Measurements from ENCODE around the gene GPRC5C. TPM values are rescaled to one million over a fixed set of nuclear protein-coding genes. Genes with fewer than 3 reads are reported as not detected.

Gene GPRC5C
- total RNA-seq, 4 donors from 2014 or later, result 73.2 to 194 (median 163) TPM

DNA sequence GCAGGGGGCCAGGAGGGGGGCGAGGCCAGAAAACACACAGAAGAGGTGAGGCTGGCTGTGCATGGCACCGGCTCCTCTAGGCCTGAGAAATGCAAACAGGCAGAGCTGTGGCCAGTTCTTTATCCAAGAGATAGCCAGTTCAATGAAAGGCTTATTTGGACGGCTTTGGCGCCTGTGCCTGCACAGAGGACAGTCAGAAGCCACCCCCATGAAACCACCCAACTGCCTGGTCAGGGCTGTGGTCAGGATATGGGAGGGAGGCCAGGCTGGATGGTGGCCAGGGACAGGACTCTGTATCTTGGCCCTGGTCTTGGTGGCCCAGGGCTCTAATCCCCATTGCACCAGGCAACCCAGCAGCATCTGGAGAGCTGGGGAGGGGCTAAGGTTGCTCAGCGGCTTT lies 24.5 kb upstream of the GPRC5C start:
- Histone ChIP-seq H3K36me3 (no peaks in the 10 kb centered on the region), H3K27me3 (no peaks in the 10 kb centered on the region), H3K4me3 (replicated peaks in 1 of 3) (no peak overlapping the region), H3K9me3 (no peaks in the 10 kb centered on the region), H3K27ac (no peak overlapping the region), H3K4me1 (peaks cover 0 to 7% of the 10 kb centered on the region in 2 donors)
- TF ChIP-seq, protein P1, sequence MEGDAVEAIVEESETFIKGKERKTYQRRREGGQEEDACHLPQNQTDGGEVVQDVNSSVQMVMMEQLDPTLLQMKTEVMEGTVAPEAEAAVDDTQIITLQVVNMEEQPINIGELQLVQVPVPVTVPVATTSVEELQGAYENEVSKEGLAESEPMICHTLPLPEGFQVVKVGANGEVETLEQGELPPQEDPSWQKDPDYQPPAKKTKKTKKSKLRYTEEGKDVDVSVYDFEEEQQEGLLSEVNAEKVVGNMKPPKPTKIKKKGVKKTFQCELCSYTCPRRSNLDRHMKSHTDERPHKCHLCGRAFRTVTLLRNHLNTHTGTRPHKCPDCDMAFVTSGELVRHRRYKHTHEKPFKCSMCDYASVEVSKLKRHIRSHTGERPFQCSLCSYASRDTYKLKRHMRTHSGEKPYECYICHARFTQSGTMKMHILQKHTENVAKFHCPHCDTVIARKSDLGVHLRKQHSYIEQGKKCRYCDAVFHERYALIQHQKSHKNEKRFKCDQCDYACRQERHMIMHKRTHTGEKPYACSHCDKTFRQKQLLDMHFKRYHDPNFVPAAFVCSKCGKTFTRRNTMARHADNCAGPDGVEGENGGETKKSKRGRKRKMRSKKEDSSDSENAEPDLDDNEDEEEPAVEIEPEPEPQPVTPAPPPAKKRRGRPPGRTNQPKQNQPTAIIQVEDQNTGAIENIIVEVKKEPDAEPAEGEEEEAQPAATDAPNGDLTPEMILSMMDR (IDR thresholded peaks at IDR 0.05), result no peak
- TF ChIP-seq POLR2A (IDR thresholded peaks at IDR 0.05), result no peak
- 82 to 89% methylated on average over 5 of the region's 5 CpGs for WGBS, 2 donors
- intact Hi-C loops (cut with DNase I), result no loop called here
- no peak for DNase-seq

DNA sequence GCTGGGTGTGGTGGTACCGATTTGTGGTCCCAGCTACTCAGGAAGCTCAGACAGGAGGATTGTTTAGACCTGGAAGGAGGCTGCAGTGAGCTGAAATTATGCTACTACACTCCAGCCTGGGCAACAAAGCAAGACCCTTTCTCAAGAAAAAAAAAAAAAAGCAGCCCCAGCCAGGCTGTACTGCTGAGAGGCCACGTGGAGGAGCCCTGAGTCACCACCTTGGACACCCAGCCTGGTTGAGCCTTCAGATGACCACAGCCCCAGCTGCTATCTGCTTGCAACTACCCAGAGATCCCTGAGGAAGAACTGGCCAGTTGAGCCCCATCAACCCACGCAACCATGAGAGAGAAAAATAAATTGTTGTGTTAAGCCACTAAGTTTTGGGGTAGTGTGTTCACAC lies 23.6 kb upstream of the GPRC5C start:
- WGBS, 2 donors, result 65 to 70% methylated on average over 3 of the region's 3 CpGs
- TF ChIP-seq, protein P1 (IDR thresholded peaks at IDR 0.05), result no peak
- TF ChIP-seq POLR2A (IDR thresholded peaks at IDR 0.05), result no peak
- Histone ChIP-seq H3K4me3 (replicated peaks in 1 of 3) (no peak overlapping the region), H3K27ac (no peak overlapping the region), H3K4me1 (peaks cover 0 to 12% of the 10 kb centered on the region in 2 donors), H3K36me3 (no peaks in the 10 kb centered on the region), H3K9me3 (no peaks in the 10 kb centered on the region), H3K27me3 (no peaks in the 10 kb centered on the region)
- intact Hi-C loops (cut with DNase I), result no loop called here
- DNase-seq, result peak; percentile 39 to 40

DNA sequence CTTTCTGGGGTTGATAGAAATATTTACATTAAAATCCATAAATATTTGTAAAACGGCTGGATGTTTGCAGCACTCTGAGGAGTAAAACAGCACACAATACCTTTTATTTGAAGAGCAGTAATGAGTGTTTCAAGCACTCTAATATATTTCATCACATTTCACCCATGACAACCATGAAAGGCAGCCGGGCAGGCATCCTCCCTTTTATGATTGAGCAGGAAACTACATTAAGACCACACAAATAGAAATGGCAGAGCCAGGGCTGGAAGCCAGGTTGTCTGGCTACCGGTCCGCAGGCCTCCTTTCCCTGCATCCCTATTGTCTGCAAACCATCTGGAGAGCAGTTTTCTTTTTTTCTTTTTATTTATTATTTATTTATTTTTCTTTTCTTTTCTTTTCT lies 23.1 kb upstream of the GPRC5C start:
- intact Hi-C loops (cut with DNase I), result no loop called here
- H3K27ac ChIP-seq, result no peak overlapping the region
- TF ChIP-seq POLR2A (IDR thresholded peaks at IDR 0.05), result no peak
- TF ChIP-seq, protein P1 (IDR thresholded peaks at IDR 0.05), result no peak
- H3K36me3 ChIP-seq, result no peaks in the 10 kb centered on the region
- H3K4me1 ChIP-seq, result peaks cover 0 to 17% of the 10 kb centered on the region in 2 donors
- no peak overlapping the region for H3K4me3 ChIP-seq (replicated peaks in 1 of 3)
- no peaks in the 10 kb centered on the region for H3K9me3 ChIP-seq
- DNase-seq, result no peak
- 74 to 85% methylated on average over 4 of the region's 4 CpGs for WGBS, 2 donors
- no peaks in the 10 kb centered on the region for H3K27me3 ChIP-seq

DNA sequence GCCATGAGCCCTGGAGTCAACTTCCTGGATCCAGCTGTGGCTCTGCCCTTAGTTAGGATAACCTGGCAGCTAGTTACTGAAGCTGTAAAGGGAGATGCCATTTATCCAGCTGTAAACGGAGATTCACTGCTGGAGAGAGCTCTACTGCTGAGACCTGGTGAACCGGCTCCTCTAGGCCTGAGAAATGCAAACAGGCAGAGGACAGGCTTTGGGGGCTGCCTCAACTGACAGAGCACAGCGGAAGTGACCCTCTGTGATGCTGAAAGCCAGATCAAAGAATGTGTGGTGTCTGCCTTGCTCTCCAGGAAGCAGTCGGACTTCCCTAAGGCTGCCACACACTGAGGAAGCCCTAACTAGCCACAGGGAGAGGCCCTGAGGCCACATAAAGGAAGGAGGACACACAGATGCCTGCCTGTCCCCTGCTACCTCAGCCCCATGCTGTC lies 21.9 kb upstream of the GPRC5C start:
- intact Hi-C loops (cut with DNase I), result no loop called here
- Histone ChIP-seq H3K4me1 (peaks cover 0 to 20% of the 10 kb centered on the region in 2 donors), H3K27me3 (no peaks in the 10 kb centered on the region), H3K36me3 (no peaks in the 10 kb centered on the region), H3K4me3 (replicated peaks in 1 of 3) (no peak overlapping the region), H3K9me3 (no peaks in the 10 kb centered on the region), H3K27ac (no peak overlapping the region)
- DNase-seq, result no peak
- TF ChIP-seq, protein P1 (IDR thresholded peaks at IDR 0.05), result no peak
- TF ChIP-seq POLR2A (IDR thresholded peaks at IDR 0.05), result no peak
- WGBS, 2 donors, result 91 to 93% methylated on average over 3 to 4 of the region's 4 CpGs

DNA sequence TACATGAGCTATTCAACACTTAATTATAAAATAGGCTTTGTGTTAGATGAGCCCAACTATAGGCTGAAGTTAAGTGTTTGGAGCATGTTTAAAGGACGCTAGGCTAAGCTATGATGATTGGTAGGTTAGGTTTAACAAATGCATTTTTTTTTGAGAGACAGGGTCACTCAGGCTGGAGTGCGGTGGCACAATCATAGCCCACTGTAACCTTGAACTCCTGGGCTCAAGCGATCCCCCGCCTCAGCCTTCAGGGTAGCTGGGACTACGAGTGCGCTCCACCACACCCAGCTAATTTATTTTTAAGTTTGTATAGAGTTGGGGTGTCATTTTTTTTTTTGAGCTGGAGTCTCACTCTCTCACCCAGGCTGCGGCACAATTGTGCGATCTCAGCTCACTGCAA lies 19.3 kb upstream of the GPRC5C start:
- no peak overlapping the region for H3K4me3 ChIP-seq (replicated peaks in 1 of 3)
- TF ChIP-seq POLR2A (IDR thresholded peaks at IDR 0.05), result no peak
- TF ChIP-seq, protein P1 (IDR thresholded peaks at IDR 0.05), result no peak
- no peaks in the 10 kb centered on the region for H3K9me3 ChIP-seq
- H3K36me3 ChIP-seq, result no peaks in the 10 kb centered on the region
- intact Hi-C loops (cut with DNase I), result no loop called here
- peak overlapping the region in 1 of 3 donors; percentile 36 for H3K27ac ChIP-seq
- 96 to 97% methylated on average over 8 of the region's 8 CpGs for whole genome bisulfite sequencing, 2 donors
- no peaks in the 10 kb centered on the region for H3K27me3 ChIP-seq
- H3K4me1 ChIP-seq, result peaks cover 0 to 16% of the 10 kb centered on the region in 2 donors
- no peak for DNase-seq
